Skeletal muscle tissue (tissue), 4 donors: Measurements from ENCODE around the gene VARS1. TPM values are rescaled to one million over a fixed set of nuclear protein-coding genes. Genes with fewer than 3 reads are reported as not detected.

ENCODE experiments used
- H3K27ac ChIP-seq: one replicate; pipeline ENCODE4 v1.7.0; 2013; ENCODE audit warnings: mild to moderate bottlenecking, low read depth, low read length, inconsistent platforms
- H3K27me3 ChIP-seq, 3 donors: one replicate each; pipeline ENCODE4 v1.7.0; 2013; ENCODE audit warnings: low read length in 3 of 3; ENCODE audit not compliant: control insufficient read depth in 3 of 3, insufficient read depth in 3 of 3
- H3K36me3 ChIP-seq, 3 donors: one replicate each; pipeline ENCODE4 v1.7.0; 2013; ENCODE audit warnings: low read length in 3 of 3; ENCODE audit not compliant: control insufficient read depth in 3 of 3, insufficient read depth in 3 of 3
- H3K4me1 ChIP-seq, 3 donors: one replicate each; pipeline ENCODE4 v1.7.0; 2013; ENCODE audit warnings: low read length in 3 of 3, mild to moderate bottlenecking in 3 of 3; ENCODE audit not compliant: control insufficient read depth in 3 of 3, insufficient read depth in 3 of 3
- H3K4me3 ChIP-seq, 3 donors: one replicate each; pipeline ENCODE4 v1.7.0; 2013; ENCODE audit warnings: low read length in 3 of 3
- H3K9ac ChIP-seq, 3 donors: one replicate each; pipeline ENCODE4 v1.7.0; 2013; ENCODE audit warnings: low read length in 3 of 3, mild to moderate bottlenecking in 3 of 3, moderate library complexity in 2 of 3, low read depth in 1 of 3
- H3K9me3 ChIP-seq, 3 donors: one replicate each; pipeline ENCODE4 v1.7.0; 2013; ENCODE audit warnings: low read length in 3 of 3; ENCODE audit not compliant: control insufficient read depth in 3 of 3
- total RNA-seq: library from RNA; depleted of rRNA; stranded (reverse); fragments of >200 nt; gene quantifications from one replicate; pipeline ENCODE4 v1.2.3, GENCODE V29; 2014
- donor health status: Osteomylitis.

VARS1 gene
- total RNA-seq, 1 donor from 2014 or later = 42.3 TPM

- H3K27me3 ChIP-seq = no peaks in the 10 kb centered on the region
- H3K4me3 ChIP-seq = no peak overlapping the region
- H3K27ac ChIP-seq = no peak overlapping the region
- peaks cover 0 to 6% (median 2%) of the 10 kb centered on the region in 3 donors for H3K4me1 ChIP-seq
- no peak overlapping the region for H3K9ac ChIP-seq
- H3K36me3 ChIP-seq = peaks cover 12 to 17% (median 16%) of the 10 kb centered on the region in 3 donors
- no peaks in the 10 kb centered on the region for H3K9me3 ChIP-seq
Measured at GRCh38 chr6:31765559-31765909, 30.0 kb downstream of the VARS1 start.

GRCh38 chr6:31764198-31764597 is 31.4 kb downstream of the VARS1 start:
- Histone ChIP-seq H3K9me3 (no peaks in the 10 kb centered on the region), H3K9ac (no peak overlapping the region), H3K4me1 (peaks cover 0 to 2% (median 2%) of the 10 kb centered on the region in 3 donors), H3K27ac (no peak overlapping the region), H3K36me3 (peaks cover 13 to 19% (median 16%) of the 10 kb centered on the region in 3 donors), H3K4me3 (no peak overlapping the region), H3K27me3 (no peaks in the 10 kb centered on the region)

- Histone ChIP-seq H3K36me3 (peaks cover 9 to 19% (median 16%) of the 10 kb centered on the region in 3 donors), H3K27me3 (no peaks in the 10 kb centered on the region), H3K9me3 (no peaks in the 10 kb centered on the region), H3K9ac (no peak overlapping the region), H3K27ac (no peak overlapping the region), H3K4me3 (no peak overlapping the region), H3K4me1 (peaks cover 0 to 2% (median 2%) of the 10 kb centered on the region in 3 donors)
Measured at GRCh38 chr6:31763619-31763940, 32.0 kb downstream of the VARS1 start.

- Histone ChIP-seq H3K27ac (no peak overlapping the region), H3K4me1 (peaks cover 0 to 2% (median 2%) of the 10 kb centered on the region in 3 donors), H3K36me3 (peaks cover 9 to 17% (median 14%) of the 10 kb centered on the region in 3 donors), H3K27me3 (no peaks in the 10 kb centered on the region), H3K9ac (no peak overlapping the region), H3K4me3 (no peak overlapping the region), H3K9me3 (no peaks in the 10 kb centered on the region)
Measured at GRCh38 chr6:31762878-31763618, 32.5 kb downstream of the VARS1 start.

- Histone ChIP-seq H3K9ac (no peak within 1 kb of the TSS), H3K27ac (no peak within 1 kb of the TSS)
Measured at GRCh38 chr6:31762356-31762755, 33.2 kb downstream of the VARS1 start, which contains the start of gene SAPCD1. Gene SAPCD1, plus strand, starts transcription at chr6:31762656. Its CDS starts 399 bp downstream, at chr6:31763055.

GRCh38 chr6:31761343-31761742 is 34.2 kb downstream of the VARS1 start:
- H3K9ac ChIP-seq = no peak overlapping the region
- no peak overlapping the region for H3K4me3 ChIP-seq
- no peaks in the 10 kb centered on the region for H3K9me3 ChIP-seq
- H3K36me3 ChIP-seq = peaks cover 4 to 5% (median 4%) of the 10 kb centered on the region in 3 donors
- no peaks in the 10 kb centered on the region for H3K27me3 ChIP-seq
- H3K27ac ChIP-seq = no peak overlapping the region
- H3K4me1 ChIP-seq = peaks cover 0 to 2% (median 2%) of the 10 kb centered on the region in 3 donors

More at GRCh38 chr6:31762356-31762755, 33.2 kb downstream of the VARS1 start, which contains the start of gene SAPCD1:
- Histone ChIP-seq H3K36me3 (peaks cover 7 to 14% (median 11%) of the 10 kb centered on the region in 3 donors), H3K4me1 (peaks cover 0 to 2% (median 2%) of the 10 kb centered on the region in 3 donors), H3K9me3 (no peaks in the 10 kb centered on the region), H3K4me3 (no peak within 1 kb of the TSS), H3K27me3 (no peaks in the 10 kb centered on the region)

GRCh38 chr6:31760790-31761189 is 34.8 kb downstream of the VARS1 start:
- Histone ChIP-seq H3K4me1 (peaks cover 0 to 2% (median 0%) of the 10 kb centered on the region in 3 donors), H3K9me3 (no peaks in the 10 kb centered on the region), H3K4me3 (no peak overlapping the region), H3K36me3 (peaks cover 1 to 4% (median 2%) of the 10 kb centered on the region in 3 donors), H3K9ac (no peak overlapping the region), H3K27ac (no peak overlapping the region), H3K27me3 (no peaks in the 10 kb centered on the region)

- no peak overlapping the region for H3K4me3 ChIP-seq
Measured at GRCh38 chr6:31758281-31758680, 37.3 kb downstream of the VARS1 start.

GRCh38 chr6:31752739-31753319 is 42.7 kb downstream of the VARS1 start:
- Histone ChIP-seq H3K9ac (no peak overlapping the region), H3K4me1 (no peaks in the 10 kb centered on the region), H3K27ac (no peak overlapping the region), H3K4me3 (no peak overlapping the region), H3K36me3 (no peaks in the 10 kb centered on the region), H3K9me3 (no peaks in the 10 kb centered on the region), H3K27me3 (no peaks in the 10 kb centered on the region)

More at GRCh38 chr6:31758281-31758680, 37.3 kb downstream of the VARS1 start:
- Histone ChIP-seq H3K9ac (no peak overlapping the region), H3K4me1 (peaks cover 0 to 2% (median 0%) of the 10 kb centered on the region in 3 donors), H3K9me3 (no peaks in the 10 kb centered on the region), H3K27me3 (no peaks in the 10 kb centered on the region), H3K27ac (no peak overlapping the region), H3K36me3 (peaks cover 0 to 4% (median 2%) of the 10 kb centered on the region in 3 donors)

- no peak overlapping the region for H3K4me3 ChIP-seq
- H3K36me3 ChIP-seq = peaks cover 0 to 2% (median 0%) of the 10 kb centered on the region in 3 donors
- no peaks in the 10 kb centered on the region for H3K4me1 ChIP-seq
- no peaks in the 10 kb centered on the region for H3K9me3 ChIP-seq
- H3K27ac ChIP-seq = no peak overlapping the region
- H3K9ac ChIP-seq = no peak overlapping the region
- H3K27me3 ChIP-seq = no peaks in the 10 kb centered on the region
Measured at GRCh38 chr6:31750411-31751022, 45.0 kb downstream of the VARS1 start.
